GM18909 (cell line): Measurements from ENCODE around the gene DCAF8L2.
"Not testable (repeated sequence)": the region's sequence is repeated elsewhere in the genome, so short reads cannot be mapped to it uniquely, and the experiment has no call there.

ENCODE experiments used
- ATAC-seq: cut with Tn5 transposase; IDR thresholded peaks from one replicate; pipeline ENCODE4 v1.9.1; 2021; ENCODE audit warnings: mild to moderate bottlenecking; ENCODE audit not compliant: unreplicated experiment, poor library complexity

Gene DCAF8L2

DNA sequence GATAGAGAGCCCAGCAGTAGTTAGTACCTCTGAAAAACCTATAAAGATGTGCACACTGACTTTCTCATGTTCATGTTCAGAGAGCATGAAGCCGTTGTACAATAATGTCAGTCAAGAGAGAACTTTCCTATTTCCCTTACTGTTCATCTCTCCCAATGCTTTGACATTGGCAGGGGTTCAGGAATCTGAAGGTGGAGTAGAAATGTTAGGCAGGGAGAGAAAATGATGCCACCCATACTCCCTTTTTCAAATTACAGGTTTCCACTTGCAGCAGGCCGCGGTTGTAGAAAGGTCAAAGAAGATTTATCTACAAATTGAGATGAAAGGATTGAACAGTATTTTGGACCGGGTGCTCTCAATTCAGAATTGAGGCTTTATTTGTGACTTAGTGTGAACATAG lies 84.3 kb downstream of the DCAF8L2 start:
- ATAC-seq = no peak

DNA sequence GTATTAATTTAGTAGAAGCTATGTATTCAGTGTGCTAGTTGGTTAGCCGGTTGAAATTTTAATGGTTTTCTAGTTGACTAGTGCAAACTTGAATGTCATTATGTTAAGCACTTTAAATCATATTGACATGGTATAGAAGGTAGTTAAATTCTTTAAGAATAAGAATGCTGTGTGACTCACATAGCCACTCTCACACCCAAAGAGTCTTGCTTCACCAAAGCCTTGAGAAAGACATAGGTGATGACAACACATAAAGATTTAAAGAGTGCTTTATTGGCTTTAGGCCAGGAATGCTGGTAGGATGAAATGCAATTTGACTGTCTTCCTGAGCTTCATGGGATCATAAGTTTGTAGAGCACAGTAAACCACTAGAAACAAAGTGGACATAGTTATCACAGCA lies 85.3 kb downstream of the DCAF8L2 start:
- ATAC-seq = no peak

DNA sequence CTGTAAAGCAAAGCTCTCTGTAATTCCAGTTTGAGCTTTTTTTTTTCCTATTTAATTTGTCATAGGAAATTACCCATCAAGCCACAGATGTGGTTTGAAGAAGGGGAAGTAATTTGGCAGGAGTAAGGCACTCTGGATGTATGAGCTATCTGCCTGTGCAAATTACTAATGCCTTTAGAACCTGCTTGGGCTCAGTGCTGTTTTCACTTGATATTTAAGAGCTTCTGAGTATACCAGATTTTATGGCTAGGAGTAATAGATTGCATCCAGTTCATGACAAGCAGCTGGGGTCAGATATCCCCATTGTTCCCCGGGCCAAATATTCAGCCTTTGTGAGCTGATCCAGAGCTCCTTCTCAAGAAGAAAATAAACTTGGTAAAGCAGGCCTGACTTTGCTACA lies 89.1 kb downstream of the DCAF8L2 start:
- no peak for ATAC-seq

DNA sequence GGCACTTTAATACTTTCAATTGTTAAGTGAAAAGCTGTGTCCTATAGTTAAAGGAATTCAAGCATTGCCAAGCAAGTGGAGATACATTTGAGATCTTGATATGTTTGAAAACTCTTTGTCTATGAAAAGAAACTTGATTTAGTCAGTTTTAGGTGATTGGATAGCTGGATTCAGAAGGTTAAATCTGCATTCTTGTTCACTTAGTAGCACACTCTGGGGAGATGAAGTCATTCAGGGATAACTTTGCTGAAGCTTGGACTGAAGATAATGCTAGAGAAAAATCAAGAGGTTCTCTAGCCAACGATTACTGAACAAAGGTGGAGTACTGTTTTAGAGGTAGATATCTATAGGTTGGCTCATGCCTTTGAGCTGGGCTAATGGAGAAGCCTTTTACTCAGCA lies 90.6 kb downstream of the DCAF8L2 start:
- no peak for ATAC-seq

DNA sequence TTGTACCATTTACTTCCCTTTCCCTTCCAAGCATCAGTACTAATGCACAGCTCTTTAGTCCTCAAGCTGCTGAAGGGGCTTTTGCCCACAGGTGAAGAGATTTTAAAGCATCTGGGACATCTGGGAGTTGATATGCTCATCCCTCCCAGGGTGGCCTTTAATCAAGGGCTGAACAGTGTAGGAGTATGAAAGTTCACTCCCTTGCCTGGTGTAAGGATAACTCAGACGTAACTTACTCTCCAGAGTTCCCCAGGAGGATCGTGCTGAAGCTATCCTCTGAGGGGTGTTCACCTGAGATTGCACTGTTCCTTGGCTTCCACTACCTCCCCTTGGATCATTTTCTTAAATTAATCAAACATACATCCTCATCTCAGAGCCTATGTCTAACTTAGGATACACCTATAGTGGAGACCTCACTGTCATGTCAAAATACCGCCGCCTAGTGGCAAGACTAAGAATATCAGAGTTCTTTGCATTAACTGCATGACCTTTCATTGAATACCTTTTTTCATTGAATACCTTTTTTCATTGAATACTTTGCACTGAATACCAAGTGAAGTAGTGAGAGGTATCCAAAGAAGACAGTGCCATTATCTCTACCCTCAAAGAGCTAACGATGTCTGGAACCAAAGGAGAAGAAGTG lies 93.5 kb downstream of the DCAF8L2 start:
- peak; percentile 74 for ATAC-seq

DNA sequence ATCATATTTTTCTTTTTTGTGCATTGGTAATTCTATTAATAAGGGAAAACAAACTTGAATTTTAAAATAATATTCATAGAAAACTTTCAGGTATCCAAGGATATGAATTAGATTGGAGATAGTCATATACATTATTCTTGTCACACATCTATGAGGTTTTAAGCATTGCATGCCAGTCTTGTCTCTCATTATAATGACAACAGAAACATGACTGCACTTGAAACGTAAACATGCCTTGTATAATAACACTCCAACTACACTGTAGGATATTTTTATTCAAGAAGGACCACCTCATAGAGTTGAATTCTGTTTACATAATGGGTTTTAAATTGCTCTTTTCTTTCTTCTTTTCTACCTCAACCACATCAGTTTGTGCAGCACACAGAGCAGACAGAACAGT lies 104.5 kb downstream of the DCAF8L2 start:
- ATAC-seq = no peak

DNA sequence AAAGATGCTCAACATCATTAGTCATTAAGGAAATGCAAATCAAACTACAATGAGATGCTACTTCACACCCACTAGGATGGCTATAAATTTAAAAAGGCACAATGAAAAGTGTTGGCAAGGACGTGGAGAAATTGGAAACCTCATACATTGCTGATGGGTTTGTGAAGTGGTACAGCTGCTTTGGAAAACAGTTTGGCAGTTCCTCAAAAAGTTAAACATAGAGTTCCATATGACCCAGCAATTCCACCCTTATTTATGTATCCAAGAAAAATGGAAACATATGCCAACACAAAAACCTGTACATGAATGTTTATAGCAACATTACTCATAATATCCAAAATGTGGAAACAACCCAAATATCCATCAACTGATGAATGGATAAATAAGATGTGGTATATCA lies 116.4 kb downstream of the DCAF8L2 start:
- no peak for ATAC-seq

DNA sequence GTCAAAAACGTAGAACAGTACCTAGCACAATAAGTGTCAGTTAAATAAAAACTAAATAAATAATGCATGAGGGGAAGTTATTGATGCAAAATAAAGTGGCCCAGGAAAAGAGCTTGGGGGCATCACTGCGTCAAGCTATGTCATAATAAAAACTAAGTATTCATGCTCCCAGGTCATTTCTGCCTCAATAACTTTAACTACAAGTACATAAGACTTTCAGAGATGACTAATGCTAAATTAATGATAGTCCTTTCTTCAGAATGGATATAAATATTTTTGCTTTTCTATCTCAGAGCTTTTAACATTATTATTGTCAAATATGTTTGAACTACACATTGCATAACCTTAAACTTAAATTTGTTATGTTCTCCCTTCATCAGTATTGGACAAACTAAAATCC lies 125.5 kb downstream of the DCAF8L2 start:
- no peak for ATAC-seq

DNA sequence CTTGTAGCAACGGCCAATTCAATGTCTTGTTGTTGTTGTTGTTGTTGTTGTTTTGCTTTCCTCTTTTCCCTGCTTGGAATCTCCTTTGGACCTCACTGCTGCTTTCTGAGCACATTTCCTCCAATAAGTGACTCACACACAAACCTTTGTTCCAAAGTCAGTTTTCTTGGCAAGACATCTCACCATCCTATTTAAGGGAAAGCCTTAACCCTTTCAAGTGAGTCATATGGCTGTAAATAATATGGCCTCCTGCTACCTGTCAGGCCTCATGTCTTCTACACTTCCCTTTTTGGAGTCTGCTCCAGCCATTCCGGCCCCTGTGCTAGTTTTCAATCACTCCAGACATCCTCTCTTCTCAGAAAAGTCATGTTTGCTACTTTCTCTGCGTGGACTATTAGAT lies 138.1 kb downstream of the DCAF8L2 start:
- ATAC-seq = no peak

DNA sequence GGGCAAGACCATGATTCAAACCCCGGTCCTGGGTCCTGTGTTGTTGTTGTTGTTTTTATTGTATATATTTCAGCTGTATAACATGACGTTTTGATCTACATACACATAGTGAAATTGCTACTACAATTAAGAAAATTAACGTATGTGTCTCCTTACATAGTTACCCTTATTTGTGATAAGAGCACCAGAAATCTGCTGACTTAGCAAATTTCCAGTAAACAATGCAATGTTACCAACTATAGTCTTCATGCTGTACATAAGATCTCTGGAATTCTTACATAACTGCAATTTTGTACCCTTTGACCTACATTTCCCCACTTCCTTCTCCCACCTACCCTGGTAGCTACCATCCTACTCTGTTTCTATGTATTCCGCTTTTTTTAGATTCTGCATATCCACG lies 141.8 kb downstream of the DCAF8L2 start:
- no peak for ATAC-seq

DNA sequence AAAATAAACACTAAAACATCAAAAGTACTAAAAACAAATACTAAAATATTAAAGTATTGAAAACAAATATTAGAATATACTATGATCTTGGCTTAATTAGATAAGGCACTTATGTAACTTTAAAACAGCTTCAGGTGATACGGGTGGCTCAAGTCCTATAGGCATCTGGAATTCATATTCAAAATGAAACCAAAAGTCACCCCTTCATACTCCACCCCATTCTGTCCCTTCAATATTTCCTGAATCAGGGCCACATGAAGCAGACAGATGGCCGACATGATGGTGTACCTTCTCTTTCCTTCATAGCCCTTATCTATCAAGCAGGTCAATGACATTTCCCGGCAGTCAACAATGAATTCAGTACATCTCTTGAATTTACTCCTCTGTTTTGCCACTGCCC lies 145.8 kb downstream of the DCAF8L2 start:
- no peak for ATAC-seq

DNA sequence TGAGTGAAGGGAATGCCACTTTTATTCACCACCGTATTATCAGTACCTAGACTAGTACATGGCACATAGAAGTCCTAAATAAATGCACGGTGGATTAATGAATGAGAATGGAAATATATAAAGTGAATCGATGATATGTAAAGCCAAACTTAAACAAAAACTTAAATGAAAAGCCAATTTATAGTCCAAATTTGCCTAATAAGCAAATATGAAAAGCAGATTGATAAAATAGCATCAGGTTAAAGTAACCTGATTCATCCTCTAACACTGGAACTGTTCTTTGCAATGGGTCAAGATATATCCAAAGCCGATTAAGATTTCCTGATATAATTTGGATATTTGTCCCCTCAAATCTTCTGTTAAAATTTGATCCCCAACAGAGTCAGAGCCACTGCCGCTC lies 150.8 kb downstream of the DCAF8L2 start:
- ATAC-seq = no peak

DNA sequence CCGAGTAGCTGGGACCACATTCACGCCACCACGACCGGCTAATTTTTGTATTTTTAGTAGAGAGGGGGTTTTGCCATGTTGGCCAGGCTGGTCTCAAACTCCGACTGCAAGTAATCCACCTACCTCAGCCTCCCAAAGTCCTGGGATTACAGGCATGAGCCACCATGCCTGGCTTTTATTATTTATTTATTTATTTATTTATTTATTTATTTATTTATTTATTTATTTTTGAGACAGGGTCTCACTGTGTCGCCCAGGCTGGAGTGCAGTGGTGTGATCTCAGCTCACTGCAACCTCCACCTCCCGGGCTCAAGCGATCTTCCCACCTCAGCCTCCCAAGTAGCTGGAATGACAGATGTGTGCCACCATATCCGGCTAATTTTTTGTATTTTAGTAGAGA lies 153.4 kb downstream of the DCAF8L2 start:
- ATAC-seq = not testable (repeated sequence)

DNA sequence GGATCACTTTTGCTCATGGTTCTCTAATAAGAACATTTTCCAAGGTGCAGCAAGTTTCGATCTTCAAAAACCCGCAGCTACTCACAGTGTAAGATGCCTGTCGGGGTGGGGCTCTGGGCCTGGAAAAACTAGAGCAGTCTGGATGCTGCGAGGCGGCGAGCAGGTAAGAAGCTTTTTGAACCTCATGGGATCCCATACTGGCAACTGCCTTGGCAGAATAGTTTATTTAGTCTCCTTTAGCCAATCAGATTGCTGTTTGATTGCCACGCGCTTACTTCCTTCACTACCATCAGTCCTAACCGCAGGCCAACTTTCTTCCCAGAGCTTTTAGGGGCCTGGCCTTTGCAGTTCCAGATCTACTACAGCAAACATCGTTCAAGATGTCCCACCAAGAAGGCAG lies 156.4 kb downstream of the DCAF8L2 start:
- no peak for ATAC-seq

DNA sequence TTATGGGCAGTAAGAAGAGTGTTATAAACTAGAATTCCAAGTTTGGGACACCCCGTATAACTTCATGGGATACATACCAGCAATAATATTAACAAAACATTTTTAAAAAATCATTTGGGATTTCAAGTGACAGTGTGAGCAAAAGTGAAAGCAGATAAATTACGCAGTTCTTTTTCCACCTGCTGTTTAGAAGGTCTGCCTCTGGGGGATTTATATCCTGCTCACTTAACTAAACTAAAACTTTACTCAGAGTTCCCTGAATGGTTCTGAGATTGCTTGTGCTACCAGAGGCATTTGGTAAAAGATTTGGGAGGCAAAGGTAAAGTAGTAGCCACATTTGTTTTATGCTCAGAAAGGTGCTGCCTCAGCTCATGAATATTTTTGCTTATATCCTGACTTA lies 160.2 kb downstream of the DCAF8L2 start:
- not testable (repeated sequence) for ATAC-seq

DNA sequence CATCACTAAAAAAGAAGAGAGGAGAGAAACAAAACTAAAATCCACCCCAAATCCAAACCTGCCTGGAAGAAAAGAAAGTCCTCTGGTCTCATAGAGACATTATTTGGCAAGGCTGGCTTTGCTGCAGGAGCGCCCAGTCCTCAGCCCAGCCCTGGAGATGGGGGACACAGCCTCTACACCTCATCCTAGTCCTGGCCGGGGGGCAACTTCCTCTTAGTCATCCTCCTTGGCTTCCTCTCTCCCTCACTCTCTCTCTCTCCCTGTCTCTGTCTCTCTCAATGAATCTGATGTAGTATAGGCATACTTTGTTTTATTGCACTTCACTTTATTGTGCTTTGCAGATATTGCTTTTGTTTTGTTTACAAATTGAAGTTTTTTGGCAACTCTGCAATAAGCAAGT lies 161.8 kb downstream of the DCAF8L2 start:
- ATAC-seq = no peak

DNA sequence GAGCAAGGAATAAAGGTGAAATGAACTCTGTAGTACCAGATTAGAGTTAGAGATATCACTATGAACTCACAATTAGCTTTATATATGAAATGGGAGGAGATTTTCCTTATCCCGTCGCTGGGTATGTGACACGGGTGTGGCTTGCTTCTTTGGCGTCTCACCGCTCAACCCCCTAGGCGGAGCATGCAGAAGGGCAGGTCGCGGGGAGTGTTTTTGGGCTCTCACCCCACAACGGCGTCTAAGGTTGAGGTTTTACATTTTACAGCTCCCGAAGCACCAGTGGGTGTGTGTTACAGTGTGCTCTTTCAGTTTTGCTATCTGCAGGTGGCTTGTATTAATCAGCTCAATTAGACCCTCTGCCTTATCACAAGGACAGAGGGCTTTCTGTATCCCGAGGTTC lies 175.6 kb downstream of the DCAF8L2 start:
- no peak for ATAC-seq

DNA sequence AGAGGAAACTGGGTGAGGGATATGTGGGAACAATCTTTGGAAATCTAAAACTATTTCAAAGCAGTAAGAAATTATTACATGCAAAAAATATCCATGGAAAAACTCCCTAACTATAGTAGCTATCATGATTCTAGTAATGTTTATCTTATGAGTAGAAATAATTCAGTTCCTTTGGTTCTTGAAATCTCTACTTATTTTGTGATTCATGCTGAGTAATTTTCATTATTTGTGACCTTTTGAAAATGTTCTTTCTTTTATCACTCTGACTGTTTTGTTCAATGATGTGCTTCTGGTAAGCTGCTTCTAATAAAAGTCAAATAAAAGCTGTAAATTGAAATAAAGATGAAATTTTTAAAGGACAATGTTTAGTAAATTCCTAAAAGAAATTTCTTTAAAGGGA lies 177.2 kb downstream of the DCAF8L2 start:
- ATAC-seq = no peak

DNA sequence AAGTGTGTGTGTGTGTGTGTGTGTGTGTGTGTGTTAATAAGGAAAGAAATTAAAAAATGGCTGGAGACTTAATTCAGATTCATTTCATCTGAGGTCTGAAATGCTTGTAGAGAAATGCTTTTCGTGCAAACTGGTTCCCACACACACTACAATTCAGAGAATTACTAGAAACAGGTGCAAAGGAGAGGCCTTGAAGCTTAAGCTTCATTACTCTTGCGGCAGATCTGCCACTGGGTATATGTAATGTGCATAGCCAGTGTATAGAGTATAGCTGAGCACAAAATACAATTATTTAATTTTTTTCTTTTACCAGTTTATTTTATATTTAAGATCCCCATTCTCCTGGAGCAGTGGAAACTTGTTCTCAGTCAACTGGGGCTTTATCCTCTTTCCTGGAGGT lies 185.8 kb downstream of the DCAF8L2 start:
- no peak for ATAC-seq

DNA sequence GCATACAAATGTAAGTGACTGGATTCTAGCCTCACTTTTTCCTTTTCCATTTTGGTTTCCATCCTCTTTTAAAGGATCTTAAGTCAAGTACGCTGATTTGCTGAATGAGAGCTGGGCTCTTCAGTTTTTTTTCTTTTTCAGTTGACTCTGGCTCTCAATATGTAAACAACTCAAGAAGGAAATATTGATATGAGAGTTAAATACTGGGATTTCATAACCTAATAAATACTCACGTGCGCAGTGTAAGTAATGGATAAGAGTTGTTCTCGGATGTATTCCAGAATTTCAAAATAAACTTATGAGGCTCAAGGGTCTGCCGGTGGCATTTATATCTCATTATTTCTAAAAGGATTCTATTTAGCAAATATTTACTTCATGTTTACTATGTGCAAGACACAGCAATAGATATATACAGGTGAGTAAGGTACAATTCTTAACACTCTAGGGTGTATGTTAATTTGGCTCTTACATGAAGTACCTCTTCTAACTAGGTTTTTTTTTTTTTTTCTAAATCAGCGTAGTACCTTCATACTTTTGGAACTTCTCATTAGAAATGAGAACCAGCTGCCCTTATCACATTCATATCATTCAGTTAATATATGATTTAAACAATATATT lies 206.6 kb downstream of the DCAF8L2 start:
- no peak for ATAC-seq

DNA sequence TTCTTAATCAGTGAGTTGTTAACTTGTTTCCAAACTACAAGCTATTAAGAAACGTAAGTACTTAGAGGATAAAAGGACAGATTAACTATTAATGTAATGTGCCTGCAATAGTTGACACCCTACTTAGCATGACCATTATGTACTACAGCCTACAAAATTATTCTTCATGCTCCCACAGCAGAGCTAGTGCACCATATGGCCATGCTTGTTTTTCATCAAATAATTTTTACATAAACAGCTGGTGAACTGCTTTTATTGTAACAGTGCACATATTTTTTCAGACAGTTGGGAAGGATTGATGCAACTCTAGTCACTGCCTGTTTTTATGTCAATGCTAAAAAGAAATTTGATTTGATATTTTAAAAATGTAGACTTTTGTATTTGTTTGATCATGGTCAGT lies 207.4 kb downstream of the DCAF8L2 start:
- ATAC-seq = no peak
